Ascending aorta (tissue), 2 donors: ENCODE measurements around the gene LTBR. TPM values are rescaled to one million over a fixed set of nuclear protein-coding genes. Genes with fewer than 3 reads are reported as not detected.

Source experiments
- DNase-seq, 2 donors: peaks; one replicate each; pipeline ENCODE4 v3.0.0-alpha.2; 2019; ENCODE audit warnings: low spot score in 2 of 2
- H3K27ac ChIP-seq, 2 donors: fragments of 200-600 bp; sonication (generic); one replicate each; pipeline ENCODE4 v1.5.1; 2016 to 2017; ENCODE audit warnings: mild to moderate bottlenecking in 1 of 2
- H3K27me3 ChIP-seq: fragments of 200-600 bp; sonication (generic); one replicate; pipeline ENCODE4 v1.5.1; 2017
- H3K36me3 ChIP-seq, 2 donors: fragments of 200-600 bp; sonication (generic); one replicate each; pipeline ENCODE4 v1.5.1; 2016
- H3K4me1 ChIP-seq, 2 donors: fragments of 200-600 bp; sonication (generic); one replicate each; pipeline ENCODE4 v1.5.1; 2016 to 2017; ENCODE audit warnings: mild to moderate bottlenecking in 1 of 2
- H3K4me3 ChIP-seq, 2 donors: fragments of 200-600 bp; sonication (generic); one replicate each; pipeline ENCODE4 v1.5.1; 2016 to 2017; ENCODE audit warnings: mild to moderate bottlenecking in 1 of 2
- H3K9me3 ChIP-seq, 2 donors: fragments of 200-600 bp; sonication (generic); one replicate each; pipeline ENCODE4 v1.5.1; 2016
- CTCF ChIP-seq, 3 experiments: fragments of 200-600 bp in 2 of 3; fragments of 450-650 bp in 1 of 3; sonication (generic) in 2 of 3; IDR thresholded peaks; one replicate each; pipeline ENCODE4 v1.5.1; 2016 to 2019; ENCODE audit warnings: antibody characterized with exemption in 3 of 3, mild to moderate bottlenecking in 1 of 3, moderate library complexity in 1 of 3
- intact Hi-C: fragments of 100-400 bp; cut with DNase I; formaldehyde crosslinking; loops from one replicate; pipeline ENCODE4 v1.15.1; 2023
- total RNA-seq: library from RNA; depleted of rRNA; stranded (reverse); fragments of >200 nt; gene quantifications from one replicate; pipeline ENCODE4 v1.1.0, GENCODE V29; 2016

The LTBR gene
- total RNA-seq, 1 donor from 2014 or later, result 284 TPM

GRCh38 chr12:6377667-6377994 is 6.3 kb upstream of the LTBR start:
- intact Hi-C loops, result no loop called here
- DNase-seq, result no peak
- peak overlapping the region; percentile 45 to 53 for H3K27ac ChIP-seq
- H3K4me3 ChIP-seq, result no peak overlapping the region
- TF ChIP-seq CTCF (IDR thresholded peaks at IDR 0.05), result no peak
- H3K27me3 ChIP-seq, result no peaks in the 10 kb centered on the region
- no peaks in the 10 kb centered on the region for H3K36me3 ChIP-seq
- H3K9me3 ChIP-seq, result no peaks in the 10 kb centered on the region
- H3K4me1 ChIP-seq, result peaks cover 0 to 23% of the 10 kb centered on the region in 2 donors

GRCh38 chr12:6378709-6379472 is 5.1 kb upstream of the LTBR start:
- Histone ChIP-seq H3K27me3 (no peaks in the 10 kb centered on the region), H3K9me3 (no peaks in the 10 kb centered on the region), H3K4me1 (peaks cover 0 to 30% of the 10 kb centered on the region in 2 donors), H3K4me3 (no peak overlapping the region), H3K36me3 (no peaks in the 10 kb centered on the region), H3K27ac (no peak overlapping the region)
- no peak for TF ChIP-seq CTCF (IDR thresholded peaks at IDR 0.05)
- no peak for DNase-seq
- intact Hi-C loops, result no loop called here

- Histone ChIP-seq H3K9me3 (no peaks in the 10 kb centered on the region), H3K27me3 (no peaks in the 10 kb centered on the region), H3K4me1 (peaks cover 9 to 40% of the 10 kb centered on the region in 2 donors), H3K27ac (no peak overlapping the region), H3K36me3 (no peaks in the 10 kb centered on the region), H3K4me3 (no peak overlapping the region)
- TF ChIP-seq CTCF (IDR thresholded peaks at IDR 0.05), result no peak
- intact Hi-C loops, result loop anchor here (5.0 kb wide), 1 partner anchor 58 kb away; no protein-coding TSS in a partner anchor
- no peak for DNase-seq
These were observed 3.5 kb upstream of the LTBR start for GRCh38 chr12:6380141-6381121.

GRCh38 chr12:6382371-6382770 is 1.6 kb upstream of the LTBR start:
- Histone ChIP-seq H3K4me3 (no peak overlapping the region), H3K36me3 (peaks cover 13 to 16% of the 10 kb centered on the region in 2 donors), H3K27me3 (no peaks in the 10 kb centered on the region), H3K27ac (peak overlapping the region; percentile 97 to 98), H3K9me3 (no peaks in the 10 kb centered on the region), H3K4me1 (peaks cover 9 to 25% of the 10 kb centered on the region in 2 donors)
- TF ChIP-seq CTCF (IDR thresholded peaks at IDR 0.05), result no peak
- DNase-seq, result no peak
- intact Hi-C loops, result loop anchor here (5.0 kb wide), 1 partner anchor 60 kb away; no protein-coding TSS in a partner anchor

GRCh38 chr12:6382982-6383381 is 980 bp upstream of the LTBR start:
- peak overlapping the region; percentile 97 to 98 for H3K27ac ChIP-seq
- peaks cover 9 to 25% of the 10 kb centered on the region in 2 donors for H3K4me1 ChIP-seq
- TF ChIP-seq CTCF (IDR thresholded peaks at IDR 0.05), result no peak
- H3K27me3 ChIP-seq, result no peaks in the 10 kb centered on the region
- intact Hi-C loops, result loop anchor here (5.0 kb wide), 1 partner anchor 61 kb away; no protein-coding TSS in a partner anchor
- DNase-seq, result no peak
- peak overlapping the region; percentile 80 to 89 for H3K4me3 ChIP-seq
- H3K9me3 ChIP-seq, result no peaks in the 10 kb centered on the region
- peaks cover 19 to 22% of the 10 kb centered on the region in 2 donors for H3K36me3 ChIP-seq
